ENCODE measurements around the gene SERPIND1.
"Not testable (repeated sequence)": the region's sequence is repeated elsewhere in the genome, so short reads cannot be mapped to it uniquely, and the experiment has no call there.

Gene SERPIND1

GRCh38 chr22:20748082-20748481, 25.8 kb upstream of the SERPIND1 start:
- DNase-seq, result no peak

- DNase-seq, result no peak
These were observed 25.0 kb upstream of the SERPIND1 start for GRCh38 chr22:20748731-20749428.

GRCh38 chr22:20749453-20749852, 24.5 kb upstream of the SERPIND1 start:
- no peak for DNase-seq

- peak; percentile 29 for DNase-seq
These were observed 23.3 kb upstream of the SERPIND1 start for GRCh38 chr22:20750461-20751184.

- no peak for DNase-seq
These were observed 22.6 kb upstream of the SERPIND1 start for GRCh38 chr22:20751185-20751851.

- no peak for DNase-seq
These were observed 21.7 kb upstream of the SERPIND1 start for GRCh38 chr22:20752104-20752741.

- DNase-seq, result no peak
These were observed 21.0 kb upstream of the SERPIND1 start for GRCh38 chr22:20752873-20753272.

- DNase-seq, result no peak
These were observed 17.1 kb upstream of the SERPIND1 start for GRCh38 chr22:20756846-20757245.

GRCh38 chr22:20758688-20759087, 15.2 kb upstream of the SERPIND1 start:
- no peak for DNase-seq

GRCh38 chr22:20760084-20760483, 13.8 kb upstream of the SERPIND1 start:
- no peak for DNase-seq

GRCh38 chr22:20761536-20761935, 12.4 kb upstream of the SERPIND1 start:
- no peak for DNase-seq

- DNase-seq, result no peak
These were observed 11.6 kb upstream of the SERPIND1 start for GRCh38 chr22:20762233-20762796.

GRCh38 chr22:20763630-20764470, 10.1 kb upstream of the SERPIND1 start:
- DNase-seq, result no peak

GRCh38 chr22:20764471-20764720, 9.5 kb upstream of the SERPIND1 start:
- DNase-seq, result no peak

GRCh38 chr22:20764729-20765128, 9.2 kb upstream of the SERPIND1 start:
- DNase-seq, result no peak

- no peak for DNase-seq
These were observed 8.0 kb upstream of the SERPIND1 start for GRCh38 chr22:20765938-20766337.

- DNase-seq, result no peak
These were observed 7.4 kb upstream of the SERPIND1 start for GRCh38 chr22:20766530-20766929.

GRCh38 chr22:20769496-20769826, 4.5 kb upstream of the SERPIND1 start:
- not testable (repeated sequence) for DNase-seq

- DNase-seq, result no peak
These were observed 1.8 kb upstream of the SERPIND1 start for GRCh38 chr22:20771918-20772625.

GRCh38 chr22:20774882-20775281, 969 bp downstream of the SERPIND1 start:
- no peak for DNase-seq

GRCh38 chr22:20775342-20775895, 1.5 kb downstream of the SERPIND1 start:
- DNase-seq, result no peak

All from stimulated activated CD4-positive, alpha-beta T cell treated with anti-CD3 and anti-CD28 coated beads, Interleukin-1b, Interleukin-23, amount 100 ng/mL, for 48 hours (primary cell).